HG03103 (cell line): ENCODE measurements around the gene SPEF1.
"Not testable (repeated sequence)": the region's sequence is repeated elsewhere in the genome, so short reads cannot be mapped to it uniquely, and the experiment has no call there.

Source experiments
- ATAC-seq: cut with Tn5 transposase; IDR thresholded peaks from one replicate; pipeline ENCODE4 v1.9.1; 2021; ENCODE audit warnings: low read depth; ENCODE audit not compliant: unreplicated experiment

The SPEF1 gene

DNA sequence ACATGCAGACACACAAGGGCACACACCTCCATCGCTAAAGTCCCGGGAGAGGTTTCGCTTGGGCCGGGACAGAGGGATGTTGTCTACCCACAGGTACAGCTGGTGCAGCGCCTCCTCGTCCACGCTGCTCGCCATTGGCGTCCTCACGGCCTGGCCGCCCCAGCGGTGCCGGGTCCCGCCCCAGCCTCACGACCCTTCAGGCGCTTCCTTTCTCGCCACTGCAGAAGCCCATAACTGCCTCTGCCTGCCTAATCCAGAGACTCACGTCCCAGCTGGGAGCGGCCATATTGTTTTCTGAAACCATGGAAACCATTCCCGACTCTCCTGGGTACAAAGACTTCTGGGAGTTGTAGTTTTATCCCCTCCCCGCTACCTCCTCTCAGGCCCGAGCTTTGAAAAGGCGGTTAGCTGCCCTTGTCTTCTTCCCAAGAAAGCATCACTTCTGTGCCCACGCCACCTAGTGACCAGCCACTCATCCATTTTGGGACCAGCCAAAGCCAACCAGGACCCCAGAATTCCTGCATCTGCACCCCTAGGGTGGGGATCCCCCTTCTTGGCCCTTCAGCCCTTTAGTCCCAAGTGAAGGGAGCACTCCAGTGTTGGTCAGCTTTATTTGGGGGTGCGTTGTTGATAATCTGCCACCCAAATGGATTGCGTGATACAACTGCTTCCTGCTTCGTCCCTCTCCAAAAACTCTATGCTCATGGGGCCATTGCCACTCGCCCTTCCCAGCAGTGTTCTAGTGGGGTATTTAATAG is at the start of gene SPEF1:
Gene SPEF1 (minus strand): TSS at position 296 of the 758 bp plus-strand sequence. CDS start 161 bp downstream, at position 135.
- peak; percentile 49 for ATAC-seq

DNA sequence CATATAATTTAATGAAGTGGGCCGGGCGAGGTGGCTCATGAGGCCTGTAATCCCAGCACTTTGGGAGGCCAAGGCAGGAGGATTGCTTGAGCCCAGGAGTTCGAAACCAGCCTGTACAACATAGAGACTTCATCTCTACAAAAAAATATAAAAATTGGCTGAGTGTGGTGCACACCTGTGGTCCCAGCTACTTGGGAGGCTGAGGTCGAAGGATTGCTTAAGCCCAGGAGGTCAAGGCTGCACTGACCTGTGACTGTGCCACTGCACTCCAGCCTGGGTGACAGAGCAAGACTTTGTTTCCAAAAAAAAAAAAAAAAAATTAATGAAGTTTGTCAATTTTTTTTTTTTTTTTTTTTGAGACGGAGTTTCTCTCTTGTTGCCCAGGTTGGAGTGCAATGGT is 48.6 kb upstream of the SPEF1 start:
- ATAC-seq, result not testable (repeated sequence)

- no peak for ATAC-seq
Observed at GRCh38 chr20:3828798-3829197, 47.5 kb upstream of the SPEF1 start.

DNA sequence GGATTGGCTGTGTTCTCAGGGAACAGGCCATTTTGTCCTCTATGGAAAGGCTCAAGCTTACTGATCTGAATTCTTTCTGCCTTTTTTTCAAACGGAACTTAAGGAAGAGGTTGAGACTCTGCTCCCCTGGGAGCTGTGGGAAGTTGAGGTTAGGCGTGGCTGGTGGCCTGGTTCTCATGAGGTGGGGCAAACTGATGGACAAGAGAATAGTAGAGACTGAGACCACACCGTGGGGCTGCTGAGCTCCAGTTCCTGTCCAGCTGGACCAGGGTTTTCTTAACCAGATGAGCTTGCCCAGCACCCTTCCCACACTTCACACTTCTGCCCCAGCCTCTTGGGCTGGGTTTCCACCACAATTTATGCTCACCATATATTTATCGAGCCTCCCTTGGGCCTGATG is 45.2 kb upstream of the SPEF1 start:
- no peak for ATAC-seq

GRCh38 chr20:3825526-3825925 is 44.3 kb upstream of the SPEF1 start:
- ATAC-seq, result no peak

DNA sequence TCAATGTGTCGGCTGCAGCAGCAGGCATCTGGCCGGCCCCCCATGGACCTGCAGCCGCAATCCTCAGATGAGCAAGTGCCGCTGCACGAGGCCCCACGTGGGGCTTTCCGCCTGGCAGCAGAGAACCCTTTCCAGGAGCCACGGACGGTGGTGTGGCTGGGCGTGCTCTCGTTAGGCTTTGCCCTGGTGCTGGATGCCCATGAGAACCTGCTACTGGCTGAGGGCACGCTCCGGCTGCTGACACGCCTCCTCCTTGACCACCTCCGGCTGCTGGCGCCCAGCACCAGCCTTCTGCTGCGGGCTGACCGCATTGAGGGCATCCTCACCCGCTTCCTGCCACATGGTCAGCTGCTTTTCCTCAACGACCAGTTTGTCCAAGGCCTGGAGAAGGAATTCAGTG is 42.6 kb upstream of the SPEF1 start:
- no peak for ATAC-seq

GRCh38 chr20:3821996-3822395 is 40.7 kb upstream of the SPEF1 start:
- ATAC-seq, result no peak

GRCh38 chr20:3820901-3821727 is 39.9 kb upstream of the SPEF1 start:
- ATAC-seq, result no peak

DNA sequence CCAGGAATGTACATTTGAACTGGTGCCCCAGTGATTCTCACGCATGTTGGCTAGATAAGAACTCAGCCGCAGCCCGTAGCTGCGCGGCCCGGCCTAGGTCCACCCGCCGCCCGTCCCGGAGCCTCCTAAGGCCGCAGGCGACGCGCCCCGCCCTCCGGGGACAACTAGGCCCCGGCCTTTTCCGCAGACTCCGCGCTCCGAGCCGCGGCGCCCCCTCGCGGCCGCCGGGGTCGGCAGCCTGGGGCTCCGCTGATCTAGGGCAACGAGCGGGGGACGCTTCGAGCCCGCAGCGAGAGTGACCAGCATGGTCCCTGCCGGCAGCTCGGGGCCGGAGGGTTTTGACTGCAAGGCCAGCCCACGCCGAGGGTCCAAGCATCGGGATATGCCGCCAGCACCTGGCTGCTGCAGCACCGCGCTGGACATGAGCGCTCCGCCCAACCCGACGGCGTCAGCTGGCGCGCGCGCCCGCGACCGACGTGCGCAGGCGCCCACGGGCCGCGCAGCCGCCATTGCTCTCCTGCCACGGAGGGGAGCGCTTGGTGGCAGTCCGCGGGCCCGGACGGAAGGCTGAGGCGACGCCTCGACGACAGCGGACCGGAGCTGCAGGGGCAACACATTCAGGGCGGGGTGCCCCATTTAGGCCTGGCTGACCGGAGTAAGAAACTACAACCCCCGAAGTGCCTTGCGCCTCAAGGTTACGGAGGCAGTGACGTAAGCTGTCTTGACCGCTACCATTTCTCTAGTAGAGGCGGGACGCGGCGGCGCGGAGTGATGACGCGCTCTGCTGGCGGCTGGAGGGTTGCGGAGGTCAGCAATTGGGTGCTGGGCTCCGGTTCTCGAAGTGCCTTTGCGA is 39.0 kb upstream of the SPEF1 start, which contains the start of gene AP5S1:
Gene AP5S1 (plus strand): TSS at position 500 of the 853 bp plus-strand sequence. CDS start 1,571 bp downstream, outside the sequence.
- ATAC-seq, result peak; percentile 78

- ATAC-seq, result no peak
Observed at GRCh38 chr20:3819411-3820047, 38.3 kb upstream of the SPEF1 start.

GRCh38 chr20:3818155-3819151 is 37.2 kb upstream of the SPEF1 start:
- ATAC-seq, result no peak

DNA sequence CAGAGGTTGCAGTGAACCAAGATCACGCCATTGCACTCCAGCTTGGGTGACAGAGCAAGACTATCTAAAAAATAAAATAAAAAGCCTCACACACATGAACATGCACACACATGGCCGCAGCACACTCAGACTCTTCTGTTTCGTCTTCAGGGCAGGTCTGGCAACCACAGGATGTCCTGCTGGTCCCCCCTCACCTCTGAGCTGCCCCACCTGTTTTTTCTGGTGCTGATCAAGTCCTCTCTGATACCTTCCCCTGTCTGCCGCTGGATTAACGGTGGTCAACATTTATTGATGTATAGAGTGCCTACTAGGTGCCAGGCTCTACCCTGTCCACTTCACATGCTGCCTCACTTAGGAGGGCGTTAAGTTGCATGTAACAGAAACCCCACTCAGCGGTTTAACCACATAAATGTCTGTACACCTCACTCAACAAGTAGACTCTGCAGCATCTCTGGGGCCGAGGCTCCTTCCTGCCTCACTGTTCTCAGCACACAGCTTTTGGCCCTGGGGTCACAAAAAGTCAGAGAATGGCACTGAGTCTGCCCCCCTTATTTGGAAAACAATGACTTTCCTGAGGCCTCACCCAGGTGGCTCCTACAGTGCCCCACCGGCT is 34.6 kb upstream of the SPEF1 start:
- no peak for ATAC-seq

DNA sequence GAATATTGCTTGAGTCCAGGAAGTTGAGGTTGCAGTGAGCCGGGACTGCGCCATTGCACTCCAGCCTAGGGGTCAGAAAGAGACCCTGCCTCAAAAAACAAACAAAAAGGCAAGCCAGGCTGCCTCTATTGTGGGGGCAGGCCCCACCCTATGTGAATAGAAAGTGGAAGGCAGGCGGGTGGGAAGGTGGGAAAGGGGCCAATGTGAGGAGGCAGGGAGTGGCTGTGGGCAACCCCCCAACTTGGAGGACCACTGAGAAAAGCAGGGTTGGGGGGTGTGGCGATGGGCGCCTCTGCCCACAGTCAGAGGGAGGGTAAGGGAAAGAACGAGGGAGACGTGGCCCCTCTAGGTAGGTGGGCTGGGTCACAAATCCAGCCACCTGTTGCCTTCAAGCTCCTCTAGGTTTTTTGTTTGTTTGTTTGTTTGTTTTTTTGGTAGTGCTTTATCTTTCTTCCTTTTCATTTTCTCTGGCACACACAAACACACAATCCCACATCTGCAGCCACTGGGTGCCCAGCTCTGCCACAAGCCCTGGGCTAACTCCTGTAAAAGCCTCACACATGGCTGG is 33.8 kb upstream of the SPEF1 start:
- no peak for ATAC-seq

GRCh38 chr20:3813848-3814581 is 32.8 kb upstream of the SPEF1 start:
- no peak for ATAC-seq

- no peak for ATAC-seq
Observed at GRCh38 chr20:3812975-3813847, 32.0 kb upstream of the SPEF1 start.

- no peak for ATAC-seq
Observed at GRCh38 chr20:3812259-3812681, 31.0 kb upstream of the SPEF1 start.
